NCI-H526 (cell line): ENCODE measurements around the gene GALNTL6.

ENCODE experiments used
- DNase-seq, 2 experiments: peaks; one replicate each; lab custom pipeline; 2025; lab: John Stamatoyannopoulos, UW

The GALNTL6 gene

DNA sequence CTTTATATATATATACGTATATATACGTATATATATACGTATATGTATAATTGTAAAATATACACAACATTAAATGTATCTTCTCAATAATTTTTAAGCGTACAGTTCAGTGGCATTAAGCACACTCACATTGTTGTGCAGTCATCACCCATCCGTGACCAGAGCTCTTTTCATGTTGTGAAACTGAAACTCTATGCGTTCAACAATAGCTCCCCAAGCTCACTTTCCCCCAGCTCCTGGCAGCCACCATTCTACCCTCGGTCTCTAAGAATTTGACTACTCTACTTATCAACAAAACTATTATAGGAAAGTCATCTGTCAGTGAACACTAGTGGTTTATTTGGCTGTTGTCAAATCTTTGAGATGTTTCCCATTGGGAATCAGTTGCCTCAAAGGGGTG lies 733.6 kb downstream of the GALNTL6 start:
- DNase-seq: no peak

DNA sequence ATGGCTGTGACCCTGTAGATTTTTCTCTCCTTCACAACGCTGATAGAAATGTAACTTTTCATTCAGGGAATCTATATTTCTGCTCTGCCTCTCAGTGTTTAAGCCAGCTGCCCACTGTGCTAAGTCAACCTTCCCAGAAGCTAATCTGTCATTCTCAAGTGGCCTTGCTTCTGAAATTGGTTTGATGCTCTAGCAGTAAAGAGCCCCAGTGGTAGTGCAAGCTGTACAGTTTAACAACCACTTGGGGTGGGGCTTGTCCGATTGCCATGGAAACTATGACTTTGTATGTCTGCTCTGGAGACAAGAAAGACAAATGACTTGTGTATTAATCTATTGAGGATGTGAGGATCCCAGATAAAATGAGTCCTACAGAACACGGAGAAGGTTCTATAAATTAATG lies 734.5 kb downstream of the GALNTL6 start:
- no peak for DNase-seq

DNA sequence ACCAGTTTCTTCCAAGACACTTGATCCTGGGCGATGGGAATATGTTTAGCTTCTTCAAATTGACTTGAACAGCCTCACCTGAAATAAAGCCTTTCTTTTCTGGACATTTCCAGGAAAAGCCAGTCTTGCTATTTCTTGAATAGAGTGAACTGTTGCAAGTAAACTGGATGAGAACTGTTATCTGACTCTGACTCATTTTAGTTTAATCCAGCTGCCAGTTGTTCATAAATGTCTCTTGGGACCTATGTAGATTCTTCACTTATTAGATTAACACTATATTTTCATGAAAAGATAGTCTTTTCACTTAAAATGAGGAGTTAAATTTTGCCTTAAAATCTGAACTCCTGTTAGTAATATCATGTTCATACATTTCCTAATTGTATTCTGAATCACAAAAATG lies 740.0 kb downstream of the GALNTL6 start:
- DNase-seq: no peak

DNA sequence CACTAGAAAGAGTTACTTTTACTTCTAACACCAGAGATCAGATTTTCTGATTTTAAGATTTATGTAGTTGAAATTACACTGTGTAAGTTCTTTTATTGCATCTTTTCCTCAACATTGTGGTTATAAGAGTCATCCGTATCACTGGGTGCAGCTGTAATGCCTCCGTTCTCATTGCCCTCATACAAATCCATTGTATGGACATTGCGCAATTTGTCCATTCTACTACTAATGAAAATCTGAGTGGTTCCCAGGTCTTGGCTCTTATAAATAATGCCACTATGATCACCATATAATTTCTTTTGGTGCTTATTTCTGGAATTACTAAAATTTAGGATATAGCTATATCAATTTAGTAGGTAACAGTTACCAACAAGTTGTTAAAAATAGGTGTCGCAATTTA lies 741.4 kb downstream of the GALNTL6 start:
- DNase-seq: no peak

DNA sequence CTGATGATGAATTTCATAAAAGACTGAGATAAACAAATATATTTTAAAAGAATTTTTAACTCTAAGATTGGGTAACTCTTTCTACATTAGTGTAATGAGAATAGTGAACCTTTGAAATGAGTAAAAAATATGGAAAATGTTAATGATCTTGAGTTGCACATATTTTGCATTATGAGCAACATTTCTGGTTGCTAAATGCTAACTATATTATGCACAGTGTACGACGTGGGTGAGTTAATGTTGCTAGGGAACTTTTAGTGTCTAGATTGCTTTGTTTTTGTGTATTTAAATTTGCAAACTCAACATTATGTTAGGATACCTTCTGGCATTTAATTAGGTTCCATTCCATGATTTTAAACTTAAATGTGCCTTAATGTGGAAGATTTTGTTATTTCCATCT lies 742.5 kb downstream of the GALNTL6 start:
- no peak for DNase-seq

DNA sequence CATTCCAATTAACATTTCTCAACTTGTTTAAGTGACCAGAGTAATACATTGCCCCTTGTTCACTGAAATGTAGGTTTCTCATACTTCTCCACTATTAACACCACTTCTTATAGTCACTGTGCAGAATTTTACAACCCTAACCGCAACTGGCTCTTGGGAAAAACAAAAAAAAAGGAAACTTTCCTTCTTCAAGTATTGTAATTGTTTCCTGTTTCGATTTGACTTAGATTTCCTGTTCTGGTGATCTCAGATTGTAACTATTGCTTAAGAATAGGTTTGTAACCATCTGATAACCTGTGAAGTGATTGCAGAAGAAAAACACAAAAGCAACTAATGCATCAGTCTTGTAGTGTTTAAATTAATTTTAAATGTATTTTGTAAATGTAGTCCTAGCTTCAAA lies 760.7 kb downstream of the GALNTL6 start:
- DNase-seq: no peak

DNA sequence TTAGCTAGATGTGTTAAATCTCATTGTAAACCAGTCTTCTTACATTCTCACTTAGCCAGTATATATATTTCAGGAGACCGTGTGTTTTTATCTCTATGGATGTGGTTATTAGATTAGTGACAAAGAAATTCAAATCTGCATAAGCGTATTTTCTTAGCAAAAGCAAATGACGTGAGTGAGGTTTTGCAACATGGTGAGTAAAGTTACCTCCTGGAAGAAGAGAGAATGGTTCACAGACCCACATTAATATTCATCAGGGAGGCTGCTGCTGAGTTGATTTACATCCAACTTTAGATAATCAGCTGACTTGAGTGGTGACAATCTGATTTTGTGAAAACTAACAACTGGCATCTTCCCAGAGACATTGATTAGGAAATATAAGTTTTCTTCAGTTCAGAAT lies 765.5 kb downstream of the GALNTL6 start:
- DNase-seq: no peak

DNA sequence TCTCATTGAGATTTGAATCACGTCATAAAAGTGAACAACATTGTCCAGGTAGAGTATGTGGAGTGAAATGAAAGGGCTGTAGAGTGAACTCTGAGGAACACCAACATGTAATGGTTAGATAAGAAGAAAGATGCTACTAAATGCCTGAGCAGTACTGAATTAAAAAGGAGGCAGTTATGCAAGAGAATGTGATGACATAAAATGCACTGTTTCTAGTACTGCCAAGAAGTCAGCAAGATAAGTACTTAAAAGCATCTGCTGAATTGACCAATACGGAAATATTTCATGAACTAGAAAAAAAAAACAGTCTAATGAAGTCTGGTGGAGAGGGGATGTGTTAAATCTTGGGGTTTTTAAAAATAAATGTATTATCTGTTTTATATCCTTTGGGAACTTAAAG lies 771.6 kb downstream of the GALNTL6 start:
- DNase-seq: no peak

DNA sequence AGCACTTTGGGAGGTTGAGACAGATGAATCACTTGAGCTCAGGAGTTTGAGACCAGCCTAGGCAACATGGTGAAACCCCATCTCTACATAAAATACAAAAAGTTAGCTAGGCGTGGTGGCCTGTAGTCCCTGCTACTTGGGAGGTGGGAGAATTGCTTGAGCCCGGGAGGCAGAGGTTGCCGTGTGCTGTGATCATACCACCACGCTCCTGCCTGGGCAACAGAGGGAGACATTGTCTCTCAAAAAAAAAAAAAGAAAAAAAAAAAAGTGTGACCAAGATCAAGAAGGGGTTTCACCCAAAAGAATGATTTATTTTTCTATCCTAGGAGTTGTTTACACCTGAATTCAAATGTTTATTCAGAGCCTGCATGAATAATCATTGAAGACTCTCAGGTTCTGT lies 783.0 kb downstream of the GALNTL6 start:
- no peak for DNase-seq

DNA sequence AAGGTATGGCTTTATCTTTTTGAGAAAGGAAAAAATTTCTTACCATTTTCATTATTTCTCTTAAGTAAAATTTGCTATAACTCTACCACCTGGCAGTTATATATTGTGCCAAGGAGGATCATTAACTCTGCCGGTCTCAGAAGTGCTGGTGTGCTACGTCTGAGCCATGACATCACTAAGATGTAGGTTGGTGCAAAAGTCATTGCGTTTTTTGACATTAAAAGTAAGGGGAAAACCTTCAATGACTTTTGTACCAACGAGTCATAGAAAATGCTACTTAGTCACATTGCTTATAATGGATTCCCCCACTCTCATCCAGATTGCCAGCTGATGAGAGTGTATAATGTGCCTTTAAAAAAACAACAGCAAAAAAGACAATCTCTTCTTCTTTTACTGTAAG lies 786.4 kb downstream of the GALNTL6 start:
- no peak for DNase-seq

DNA sequence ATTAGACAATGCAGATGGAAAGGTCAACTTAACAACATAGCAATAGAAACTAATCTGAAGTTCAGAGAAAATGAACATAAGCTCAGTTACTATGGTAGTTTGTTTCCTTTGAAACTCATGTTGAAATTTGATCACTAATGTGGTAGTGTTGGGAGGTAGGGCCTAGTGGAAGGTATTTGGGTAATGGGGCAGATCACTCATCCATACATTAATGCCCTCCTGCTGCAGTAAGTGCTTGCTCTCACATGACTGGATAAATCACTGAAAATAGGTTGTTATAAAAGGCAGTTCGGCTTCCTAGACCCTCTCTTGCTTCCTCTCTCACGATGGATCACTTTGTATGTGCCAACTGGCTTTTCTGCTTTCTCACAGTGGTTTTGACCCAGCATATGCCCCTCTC lies 788.0 kb downstream of the GALNTL6 start:
- no peak for DNase-seq

DNA sequence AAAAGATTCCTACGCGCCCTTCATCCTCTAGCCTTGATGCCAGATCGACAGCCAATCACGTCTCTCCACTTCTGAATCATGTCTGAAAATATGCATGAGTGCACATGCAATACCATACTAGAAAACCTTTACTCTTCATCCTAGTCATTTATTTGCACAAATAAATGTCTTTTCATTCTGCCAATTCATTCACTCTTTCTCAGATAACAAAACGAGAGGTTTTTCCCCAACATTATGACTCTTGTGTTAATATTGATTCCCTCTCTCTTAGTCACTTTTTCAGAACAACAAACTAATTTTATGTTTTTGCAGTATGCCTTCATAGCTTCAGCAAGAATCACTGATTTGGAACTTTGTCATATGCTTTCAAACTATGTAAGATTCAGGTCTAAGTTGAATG lies 806.0 kb downstream of the GALNTL6 start:
- no peak for DNase-seq

DNA sequence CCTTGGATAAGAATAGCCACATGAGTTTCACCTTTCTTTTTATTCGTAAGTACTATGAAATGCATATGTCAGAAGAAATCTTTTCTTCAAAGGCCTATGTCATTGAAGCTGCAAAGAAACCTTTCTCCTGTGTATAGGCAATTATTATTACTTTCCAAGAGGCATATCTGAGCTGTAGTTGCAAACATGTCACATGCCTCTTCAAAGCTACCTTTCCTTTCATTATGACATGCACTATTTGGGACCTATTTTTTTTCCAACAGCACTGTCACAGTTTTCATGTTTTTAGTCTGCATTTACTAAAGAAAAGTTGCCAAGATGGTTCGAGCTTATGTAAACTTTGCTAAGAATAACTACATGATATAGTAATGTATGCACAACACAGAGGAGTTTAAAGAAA lies 806.6 kb downstream of the GALNTL6 start:
- DNase-seq: no peak

DNA sequence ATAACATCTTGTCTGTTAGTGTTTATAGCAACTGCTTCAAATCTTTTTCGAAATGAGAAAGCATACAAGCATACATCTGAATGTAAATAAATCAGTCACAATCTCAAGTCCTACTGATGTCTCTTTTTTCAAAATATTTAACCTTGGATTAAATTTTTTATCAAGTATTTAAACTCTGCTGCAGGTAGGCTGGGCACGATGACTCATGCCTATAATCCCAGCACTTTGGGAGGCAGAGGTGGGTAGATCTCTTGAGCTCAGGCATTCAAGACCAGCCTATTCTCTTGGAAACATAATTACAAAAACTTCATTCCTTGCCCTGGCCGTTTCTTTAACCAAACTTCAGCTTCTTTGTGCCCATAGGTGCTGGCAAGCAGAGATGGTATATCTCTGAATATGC lies 815.1 kb downstream of the GALNTL6 start:
- DNase-seq: no peak

DNA sequence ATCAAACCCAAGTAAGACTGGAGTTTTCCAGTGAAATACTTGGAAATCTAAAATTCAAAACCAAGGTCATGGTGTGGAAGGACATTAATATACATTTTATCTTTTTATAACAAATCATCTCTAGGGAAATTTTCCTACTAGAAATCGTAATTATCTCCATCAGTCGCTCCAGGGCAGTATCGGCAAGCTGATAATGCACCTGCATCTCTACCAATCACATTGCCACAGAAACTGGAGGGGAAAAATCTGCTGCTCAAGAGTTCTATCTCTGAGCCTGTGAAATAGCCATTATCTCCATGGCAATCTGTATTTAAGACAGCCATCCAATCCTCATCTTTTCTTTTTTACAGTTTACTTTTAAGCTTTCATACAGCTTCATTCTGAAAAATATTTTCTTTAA lies 817.1 kb downstream of the GALNTL6 start:
- no peak for DNase-seq

DNA sequence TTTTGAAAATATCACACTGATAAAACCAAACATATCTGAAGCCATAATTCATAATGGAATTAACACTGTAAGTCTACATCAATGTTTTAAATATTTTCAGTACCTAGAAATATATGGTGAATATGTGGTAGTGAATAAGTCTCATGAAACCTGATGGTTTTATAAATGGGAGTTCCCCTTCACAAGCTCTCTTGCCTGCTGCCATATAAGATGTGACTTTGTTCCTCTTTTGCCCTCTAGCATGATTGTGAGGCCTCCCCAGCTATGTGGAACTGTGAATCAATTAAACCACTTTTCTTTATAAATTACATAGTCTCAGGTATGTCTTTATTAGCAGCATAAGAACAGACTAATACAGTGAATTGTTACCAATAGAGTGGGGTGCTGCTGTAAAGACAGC lies 818.6 kb downstream of the GALNTL6 start:
- DNase-seq: no peak

DNA sequence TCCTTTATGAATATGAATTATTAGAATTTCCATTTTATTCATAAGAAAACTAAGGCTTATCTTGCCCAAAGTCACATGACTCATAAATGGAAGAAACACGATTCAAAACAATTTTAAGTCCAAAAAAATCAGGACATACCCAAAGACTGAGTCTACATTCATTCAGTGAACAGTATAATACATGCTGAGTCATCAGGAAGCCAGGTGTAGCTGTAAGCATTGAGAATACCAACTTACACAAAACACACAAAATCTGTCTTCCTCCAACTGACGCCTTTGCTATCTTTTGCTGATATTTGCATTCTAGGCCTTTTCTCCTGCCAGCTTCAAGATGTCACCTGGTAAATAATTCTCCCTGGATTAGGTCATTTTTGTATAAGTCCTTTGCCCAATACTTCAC lies 835.3 kb downstream of the GALNTL6 start:
- no peak for DNase-seq

DNA sequence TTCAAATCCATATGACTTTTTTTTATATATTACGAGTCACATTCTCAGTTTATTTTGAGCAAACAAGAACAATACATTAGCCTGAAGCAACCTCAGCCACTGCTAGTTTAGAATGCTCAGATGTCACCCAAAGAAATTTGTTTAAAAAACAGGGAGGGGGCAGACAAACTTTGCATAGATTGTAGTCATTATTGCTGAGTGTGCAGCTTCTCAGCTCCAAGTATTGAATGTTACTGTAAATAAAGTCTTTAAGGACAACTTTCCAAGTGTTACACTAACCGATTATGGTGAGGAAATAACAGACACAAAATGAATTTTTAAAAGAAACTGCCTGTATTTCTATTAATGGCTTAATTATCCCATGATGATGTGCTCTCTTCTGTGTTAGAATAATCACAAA lies 835.9 kb downstream of the GALNTL6 start:
- DNase-seq: no peak

DNA sequence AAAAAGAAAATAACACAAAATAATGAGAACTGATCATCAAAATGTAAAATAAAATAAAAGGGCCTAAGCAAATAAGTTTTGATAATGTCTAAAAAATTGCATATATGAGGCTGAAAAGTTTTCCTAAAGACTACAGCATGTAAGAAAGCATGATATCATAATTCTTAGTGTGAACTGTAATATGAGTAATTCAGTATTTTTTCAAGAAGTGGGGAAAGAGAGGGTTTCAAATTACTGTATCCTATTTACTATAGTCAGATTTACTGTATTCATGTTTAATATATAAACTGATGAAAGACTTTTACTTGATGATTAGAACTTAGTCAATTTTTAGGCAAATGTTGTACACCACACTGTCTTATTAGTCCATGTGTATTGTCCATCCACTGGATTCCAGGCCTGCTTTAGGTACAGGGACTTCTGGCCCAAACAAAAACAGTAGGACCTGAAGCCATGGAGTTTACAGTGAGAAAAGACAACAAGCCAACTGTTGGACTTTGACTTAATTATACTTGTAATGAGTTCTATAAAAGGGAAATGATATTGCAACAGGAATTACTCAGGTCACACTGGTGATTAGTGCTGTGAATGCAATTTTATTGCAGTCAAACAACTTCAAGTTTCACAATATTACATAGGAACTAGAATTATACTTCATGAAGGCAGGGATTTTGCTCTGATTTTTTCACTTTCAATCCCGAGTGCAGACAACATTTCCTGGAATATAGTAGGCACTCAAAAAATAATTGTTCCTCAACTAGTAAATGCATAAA lies 837.7 kb downstream of the GALNTL6 start:
- no peak for DNase-seq

DNA sequence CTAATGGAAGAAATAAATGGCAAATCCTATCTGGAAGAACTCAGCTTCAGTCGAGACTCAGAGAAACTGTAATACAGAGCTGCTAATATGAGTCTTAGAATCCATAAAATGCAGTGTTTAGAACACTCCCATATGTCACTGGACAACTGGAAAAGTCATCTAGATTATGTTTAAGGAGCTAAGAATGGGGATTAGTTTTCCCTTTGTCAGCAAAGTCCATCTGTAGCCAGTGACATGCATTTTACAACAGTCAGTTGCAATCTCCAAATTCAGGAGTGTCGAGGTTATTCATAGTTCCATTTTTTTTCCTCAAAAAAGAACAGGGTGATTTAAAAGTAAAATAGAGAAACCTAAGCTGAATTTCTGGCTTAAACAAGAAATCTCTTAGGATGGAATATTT lies 838.8 kb downstream of the GALNTL6 start:
- DNase-seq: no peak

DNA sequence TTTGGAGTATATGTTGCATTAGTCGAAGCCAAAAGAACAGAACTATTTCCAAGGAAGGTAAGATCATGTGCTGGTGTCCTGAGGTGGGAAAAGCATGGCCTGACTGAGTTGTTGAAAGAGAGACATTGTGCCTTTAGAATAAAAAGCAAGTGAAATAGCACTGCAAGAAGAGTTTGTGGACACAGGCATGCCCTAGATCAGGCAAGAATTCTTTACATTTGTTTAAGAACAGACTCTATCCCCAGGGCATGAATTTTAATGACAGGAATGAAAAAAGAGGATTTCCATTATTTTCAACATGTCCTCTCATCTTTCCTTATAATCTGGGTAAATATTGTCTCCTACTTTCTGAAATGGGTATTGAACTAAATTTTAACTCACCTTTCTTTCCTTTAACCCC lies 839.2 kb downstream of the GALNTL6 start:
- DNase-seq: no peak

DNA sequence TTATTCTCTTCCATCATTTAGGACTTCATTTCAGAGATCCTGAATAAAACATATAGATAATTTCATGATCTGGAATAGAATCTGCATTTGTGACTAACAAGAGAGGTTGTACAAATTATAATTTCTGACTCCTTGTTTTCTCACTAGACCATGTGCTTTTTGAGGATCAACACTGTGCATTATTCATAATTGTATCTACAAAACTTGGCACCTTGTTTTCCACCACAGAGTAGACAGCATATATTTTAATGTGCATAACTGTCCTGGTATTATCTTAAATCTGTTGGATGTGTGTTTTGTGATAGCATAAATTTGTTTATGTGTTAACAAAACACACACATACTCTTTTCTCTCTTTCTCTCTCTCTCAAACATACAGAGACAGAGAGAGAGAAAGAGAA lies 840.5 kb downstream of the GALNTL6 start:
- DNase-seq: no peak

DNA sequence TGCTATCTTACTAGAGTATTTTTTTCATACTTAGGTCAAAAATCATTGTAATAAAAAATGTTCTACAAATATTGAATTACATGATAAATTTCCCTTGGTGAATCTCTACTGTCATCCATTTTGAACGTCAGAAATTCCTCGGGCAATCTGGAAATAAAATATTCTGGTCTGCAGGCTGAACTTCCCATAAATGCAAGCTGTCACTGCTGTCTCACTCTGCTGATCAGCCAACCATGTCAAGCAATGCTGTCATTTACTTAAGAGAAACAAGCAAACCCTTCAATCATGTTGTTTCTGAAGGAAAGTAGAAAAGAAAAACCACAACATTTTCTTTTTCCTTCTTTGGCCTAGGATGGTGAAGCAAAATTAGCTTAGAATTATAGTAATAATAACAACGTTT lies 841.3 kb downstream of the GALNTL6 start:
- no peak for DNase-seq

DNA sequence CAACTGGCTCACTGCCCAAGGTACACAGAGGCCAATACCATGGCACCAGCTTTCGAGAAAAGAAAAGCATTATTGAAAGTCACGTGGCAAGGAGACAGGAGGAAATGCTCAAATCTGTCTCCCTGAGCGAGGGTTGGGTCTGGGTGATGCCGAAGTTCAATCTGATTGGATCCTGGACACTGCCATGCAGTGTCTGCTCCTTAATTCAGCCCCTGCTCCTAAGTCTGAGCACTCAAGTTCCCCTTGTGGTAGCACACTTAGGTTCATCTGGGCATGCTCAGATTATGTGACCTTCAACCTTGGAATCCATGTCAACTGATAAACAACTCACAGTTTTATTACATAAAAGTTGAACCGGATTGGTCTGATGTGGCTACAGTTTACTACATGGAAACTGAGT lies 842.9 kb downstream of the GALNTL6 start:
- no peak for DNase-seq

DNA sequence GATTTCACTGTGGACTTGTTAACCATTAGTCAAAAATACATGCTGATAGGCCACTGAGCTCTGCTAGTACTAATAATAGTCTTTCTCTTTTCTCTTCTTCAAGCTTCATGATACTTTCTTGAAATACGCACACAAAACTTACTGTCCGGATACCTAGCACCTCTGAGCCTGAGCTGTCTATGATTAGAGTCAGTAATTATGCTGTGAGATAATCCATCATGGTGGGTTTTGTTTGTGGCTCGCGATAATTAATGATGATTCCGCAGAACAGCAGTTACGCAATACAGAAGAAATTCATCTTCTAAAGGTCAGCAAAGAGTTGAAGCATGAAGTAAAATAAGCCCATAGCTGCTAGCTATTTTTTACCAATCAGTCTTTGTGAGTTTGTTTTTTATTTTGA lies 843.9 kb downstream of the GALNTL6 start:
- no peak for DNase-seq
